HG03378 (cell line): Measurements from ENCODE around the gene RAC3.

Experiments used
- ATAC-seq: cut with Tn5 transposase; IDR thresholded peaks from one replicate; pipeline ENCODE4 v1.9.1; 2021; ENCODE audit warnings: mild to moderate bottlenecking, moderate library complexity; ENCODE audit not compliant: unreplicated experiment

Gene RAC3

GRCh38 chr17:82022310-82022980 lies 9.0 kb upstream of the RAC3 start, which contains the start of gene CENPX:
Gene CENPX (minus strand): TSS chr17:82022878. CDS start chr17:82022861, 17 bp downstream.
- no peak for ATAC-seq

DNA sequence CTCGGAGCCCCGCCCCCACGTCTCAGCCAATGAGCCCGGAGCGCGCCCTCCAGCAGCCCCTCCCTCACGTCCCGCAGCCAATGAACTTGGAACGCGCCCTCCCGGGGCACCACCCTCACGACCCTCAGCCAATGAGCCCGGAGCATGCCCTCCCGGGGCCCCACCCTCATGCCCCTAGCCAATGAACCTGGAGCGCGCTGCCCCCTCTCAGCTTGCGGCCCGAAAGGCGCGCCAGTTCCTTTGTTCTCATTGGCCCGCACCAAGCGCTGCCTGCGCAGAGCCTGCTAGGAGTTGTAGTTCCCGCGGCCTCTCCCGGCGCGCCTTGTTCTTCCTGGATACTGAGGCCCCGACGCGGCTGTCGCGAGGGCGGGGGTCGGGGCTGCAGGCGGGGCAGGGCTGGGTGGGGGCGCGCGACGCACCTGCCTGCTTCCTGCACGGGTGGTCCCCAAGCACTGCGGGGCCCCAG lies 8.5 kb upstream of the RAC3 start, which contains the start of gene LRRC45:
TSS of gene LRRC45 (plus strand) at position 325 of the 466 bp plus-strand sequence. CDS start 339 bp downstream, outside the sequence.
- ATAC-seq = peak; percentile 74

DNA sequence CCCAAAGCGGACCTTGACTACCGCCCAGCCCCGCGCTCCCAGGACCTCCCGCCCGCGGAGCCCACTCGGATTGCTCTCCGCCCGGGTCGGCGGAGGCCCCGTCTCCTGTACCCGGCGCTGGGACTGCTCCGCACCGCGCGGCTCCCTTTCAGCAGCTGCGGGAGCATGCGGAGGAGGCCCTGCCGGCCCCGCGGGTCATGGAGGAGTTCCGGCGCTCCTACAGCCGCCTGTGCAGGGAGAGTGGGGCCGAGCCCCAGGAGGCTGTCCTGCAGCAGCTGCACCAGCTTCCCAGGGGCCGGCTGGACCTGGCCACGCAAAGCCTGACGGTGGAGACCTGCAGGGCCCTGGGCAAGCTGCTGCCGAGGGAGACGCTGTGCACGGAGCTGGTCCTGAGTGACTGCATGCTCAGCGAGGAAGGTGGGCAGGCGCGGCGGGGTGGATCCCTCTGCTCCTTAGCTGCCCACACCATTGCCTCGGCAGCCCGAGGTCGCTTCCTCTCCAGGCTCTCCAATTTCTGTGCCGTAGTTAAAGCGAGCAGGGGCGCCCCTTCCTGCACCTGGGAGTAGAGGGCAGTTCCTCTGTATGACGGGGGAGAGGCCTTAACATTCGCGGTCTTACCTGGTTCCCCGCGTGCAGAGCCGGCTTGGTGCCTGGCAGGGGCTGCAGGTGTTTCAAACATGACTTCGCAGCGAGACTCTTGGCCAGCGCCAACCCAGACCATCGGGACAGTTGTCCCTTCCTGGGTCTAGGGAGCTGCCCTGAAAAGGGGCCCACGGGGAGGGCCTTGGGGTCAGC lies 7.8 kb upstream of the RAC3 start:
- no peak for ATAC-seq

DNA sequence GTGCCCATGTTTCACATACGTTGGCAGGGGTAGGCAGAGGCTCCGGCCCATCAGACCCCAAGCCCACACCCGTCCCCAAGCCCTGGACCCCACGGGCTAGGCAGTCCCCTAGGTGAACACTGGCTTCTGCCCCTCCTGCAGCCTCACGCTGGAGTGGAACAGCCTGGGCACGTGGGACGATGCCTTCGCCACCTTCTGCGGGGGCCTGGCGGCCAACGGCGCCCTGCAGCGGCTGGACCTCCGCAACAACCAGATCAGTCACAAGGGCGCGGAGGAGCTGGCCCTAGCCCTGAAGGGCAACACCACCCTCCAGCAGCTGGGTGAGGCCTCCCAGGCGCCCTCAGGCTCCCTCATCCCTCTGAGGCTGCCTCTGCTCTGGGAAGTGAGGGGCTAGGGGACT lies 6.6 kb upstream of the RAC3 start:
- ATAC-seq = no peak

DNA sequence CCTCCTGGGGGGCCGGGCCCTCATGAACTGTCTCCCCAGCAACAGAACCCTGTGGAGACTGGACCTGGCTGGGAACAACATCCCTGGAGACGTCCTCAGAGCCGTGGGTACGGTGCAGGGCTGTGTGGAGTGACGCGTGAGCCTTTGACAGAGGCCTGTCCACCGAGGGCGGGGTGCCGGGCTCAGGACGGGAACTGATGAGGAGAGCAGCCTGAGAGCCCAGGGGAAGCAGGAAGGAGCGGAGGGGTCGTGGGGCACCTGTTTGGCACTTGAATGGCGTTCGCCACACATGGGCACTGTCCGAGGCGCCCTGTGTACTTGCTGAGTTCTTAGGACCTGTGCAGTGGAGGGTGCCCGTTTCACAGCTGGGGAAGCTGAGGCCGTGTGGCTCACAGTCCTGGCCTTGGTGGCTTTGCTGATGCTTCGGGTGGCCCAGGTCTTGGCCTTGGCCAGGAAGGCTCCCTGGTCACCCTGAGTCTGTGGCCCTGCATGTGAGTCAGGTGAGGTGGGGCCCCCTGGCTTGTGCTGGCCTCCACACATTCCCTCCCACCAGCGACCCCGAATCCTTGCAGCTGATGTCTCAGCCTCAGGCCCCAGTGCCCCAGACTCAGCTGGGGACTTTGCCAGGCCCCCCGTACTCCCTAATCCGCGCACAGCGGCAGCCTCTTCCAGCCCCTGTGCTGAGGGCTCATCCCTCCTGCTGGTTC lies 5.9 kb upstream of the RAC3 start:
- no peak for ATAC-seq

- ATAC-seq = no peak
Observed at GRCh38 chr17:82028246-82028645, 3.2 kb upstream of the RAC3 start.

GRCh38 chr17:82028966-82029365 lies 2.5 kb upstream of the RAC3 start:
- no peak for ATAC-seq

- no peak for ATAC-seq
Observed at GRCh38 chr17:82029391-82029790, 2.1 kb upstream of the RAC3 start.

GRCh38 chr17:82029990-82030469 lies 1.4 kb upstream of the RAC3 start:
- ATAC-seq = no peak

DNA sequence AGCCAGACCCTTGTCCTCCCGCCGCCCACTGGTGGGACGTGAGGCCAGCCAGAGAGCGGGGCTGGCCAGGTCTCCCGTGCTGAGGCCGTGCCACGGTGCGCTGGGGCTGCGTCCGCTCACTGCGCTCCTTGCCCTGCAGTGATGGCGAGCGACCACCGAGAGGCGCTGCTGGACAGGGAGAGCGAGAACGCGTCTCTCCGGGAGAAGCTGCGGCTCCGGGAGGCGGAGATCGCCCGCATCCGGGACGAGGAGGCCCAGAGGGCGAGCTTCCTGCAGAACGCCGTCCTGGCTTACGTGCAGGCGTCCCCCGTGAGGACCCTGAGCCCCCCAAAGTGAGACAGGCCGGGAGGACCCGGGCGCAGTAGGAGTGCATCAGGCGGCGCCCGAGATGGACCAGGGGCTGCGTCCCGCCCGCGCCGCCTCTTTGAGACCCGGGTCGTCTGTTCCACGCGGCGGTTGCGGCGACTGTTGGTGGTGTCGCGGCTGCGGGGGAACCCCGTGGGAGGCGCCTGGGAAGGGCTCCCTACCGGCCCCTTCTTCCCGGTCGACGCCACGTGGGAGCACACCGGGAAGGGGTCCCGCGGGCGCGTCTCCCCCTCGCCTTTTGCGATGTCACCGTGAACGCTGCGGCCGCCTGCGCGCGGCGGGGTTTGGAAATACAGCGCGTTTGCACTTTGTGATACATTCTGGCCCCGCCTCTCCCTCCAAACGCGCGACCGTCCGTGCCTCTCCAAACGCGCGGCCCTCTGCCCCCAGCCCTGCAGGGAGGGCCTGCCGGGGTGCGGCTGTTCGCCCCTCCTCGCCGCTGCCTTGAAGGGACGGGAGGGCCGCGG lies 792 bp upstream of the RAC3 start:
- no peak for ATAC-seq

DNA sequence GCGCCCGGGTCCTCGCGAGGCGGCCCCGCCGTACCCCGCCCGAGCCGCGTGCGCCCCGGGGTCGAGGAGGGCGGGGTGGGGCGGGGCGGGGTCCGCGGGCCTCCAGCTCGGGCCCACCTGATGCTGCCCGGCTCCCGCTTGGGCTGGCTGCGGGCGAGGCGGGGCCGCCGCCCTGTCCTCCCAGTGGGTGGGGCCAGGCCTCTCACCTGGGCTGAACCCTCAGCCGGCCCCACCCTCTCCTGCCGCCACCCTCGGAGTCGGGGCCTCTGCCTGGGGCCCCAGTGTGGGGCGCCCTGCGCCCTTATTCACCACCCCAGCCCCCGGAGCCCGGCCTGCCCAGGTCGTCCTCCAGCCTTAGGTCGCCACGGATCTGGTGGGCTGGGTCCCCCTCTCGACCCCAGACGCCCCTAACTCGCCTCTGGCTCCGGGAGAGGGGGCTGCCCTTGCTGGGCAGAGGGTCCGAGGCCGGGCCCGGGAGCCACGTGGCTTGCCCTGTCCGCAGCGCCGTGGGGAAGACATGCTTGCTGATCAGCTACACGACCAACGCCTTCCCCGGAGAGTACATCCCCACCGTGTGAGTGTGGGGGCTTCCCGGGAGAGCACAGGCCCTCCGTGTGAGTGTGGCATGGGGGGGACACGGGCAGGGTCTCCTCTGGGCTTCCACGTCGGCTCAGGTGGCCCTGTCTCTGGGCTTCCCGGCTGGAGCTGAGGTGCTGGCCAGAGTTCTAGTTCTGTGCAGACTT lies 578 bp downstream of the RAC3 start:
- ATAC-seq = no peak

DNA sequence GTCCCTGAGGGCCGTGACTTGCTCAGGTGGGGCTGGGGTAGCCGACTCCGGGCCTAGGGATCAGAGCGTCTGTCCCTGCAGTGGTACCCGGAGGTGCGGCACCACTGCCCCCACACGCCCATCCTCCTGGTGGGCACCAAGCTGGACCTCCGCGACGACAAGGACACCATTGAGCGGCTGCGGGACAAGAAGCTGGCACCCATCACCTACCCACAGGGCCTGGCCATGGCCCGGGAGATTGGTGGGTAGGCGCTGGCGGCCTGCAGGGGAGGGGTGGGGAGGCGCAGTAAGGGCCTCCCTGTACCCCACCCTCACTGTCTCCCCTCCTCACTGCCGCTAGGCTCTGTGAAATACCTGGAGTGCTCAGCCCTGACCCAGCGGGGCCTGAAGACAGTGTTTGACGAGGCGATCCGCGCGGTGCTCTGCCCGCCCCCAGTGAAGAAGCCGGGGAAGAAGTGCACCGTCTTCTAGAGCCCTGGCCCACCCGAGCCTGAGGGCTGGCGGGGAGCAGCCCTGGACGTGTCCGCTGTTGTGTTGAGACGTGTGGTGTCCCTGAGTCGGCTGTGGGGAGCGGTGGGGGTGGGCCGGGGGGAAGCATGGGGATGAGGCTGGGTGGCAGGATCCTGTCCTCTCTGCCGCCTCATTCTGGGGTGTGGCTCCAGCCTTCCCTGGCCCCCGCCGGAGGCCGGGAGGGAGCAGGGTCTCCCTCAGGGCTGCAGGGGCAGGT lies 2.0 kb downstream of the RAC3 start:
- ATAC-seq = no peak

GRCh38 chr17:82034371-82035011 lies 3.0 kb downstream of the RAC3 start:
- no peak for ATAC-seq

- no peak for ATAC-seq
Observed at GRCh38 chr17:82035488-82035887, 4.0 kb downstream of the RAC3 start.

- no peak for ATAC-seq
Observed at GRCh38 chr17:82035956-82036633, 4.6 kb downstream of the RAC3 start.

DNA sequence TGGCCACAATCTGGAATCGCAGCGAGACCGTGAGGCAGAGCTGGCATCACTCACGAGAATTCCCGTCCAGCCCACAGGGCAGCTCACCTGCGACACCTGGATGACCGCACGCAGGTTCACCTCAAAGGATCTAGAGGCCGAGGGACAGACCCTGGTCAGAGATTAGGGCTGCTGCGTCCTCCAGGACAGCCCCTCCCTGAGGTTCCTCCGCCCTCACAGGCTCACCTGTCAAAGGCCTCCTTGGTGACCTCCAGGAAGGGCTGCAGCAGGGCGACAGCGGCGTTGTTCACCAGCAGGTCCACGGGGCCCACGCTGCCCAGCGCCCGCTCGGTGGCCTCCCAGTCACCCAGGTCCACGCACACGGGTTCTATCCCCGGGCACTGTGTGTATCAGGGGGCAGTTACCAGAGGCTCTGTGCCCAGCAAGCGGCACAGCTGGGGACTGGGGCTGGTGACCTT lies 5.2 kb downstream of the RAC3 start:
- no peak for ATAC-seq

DNA sequence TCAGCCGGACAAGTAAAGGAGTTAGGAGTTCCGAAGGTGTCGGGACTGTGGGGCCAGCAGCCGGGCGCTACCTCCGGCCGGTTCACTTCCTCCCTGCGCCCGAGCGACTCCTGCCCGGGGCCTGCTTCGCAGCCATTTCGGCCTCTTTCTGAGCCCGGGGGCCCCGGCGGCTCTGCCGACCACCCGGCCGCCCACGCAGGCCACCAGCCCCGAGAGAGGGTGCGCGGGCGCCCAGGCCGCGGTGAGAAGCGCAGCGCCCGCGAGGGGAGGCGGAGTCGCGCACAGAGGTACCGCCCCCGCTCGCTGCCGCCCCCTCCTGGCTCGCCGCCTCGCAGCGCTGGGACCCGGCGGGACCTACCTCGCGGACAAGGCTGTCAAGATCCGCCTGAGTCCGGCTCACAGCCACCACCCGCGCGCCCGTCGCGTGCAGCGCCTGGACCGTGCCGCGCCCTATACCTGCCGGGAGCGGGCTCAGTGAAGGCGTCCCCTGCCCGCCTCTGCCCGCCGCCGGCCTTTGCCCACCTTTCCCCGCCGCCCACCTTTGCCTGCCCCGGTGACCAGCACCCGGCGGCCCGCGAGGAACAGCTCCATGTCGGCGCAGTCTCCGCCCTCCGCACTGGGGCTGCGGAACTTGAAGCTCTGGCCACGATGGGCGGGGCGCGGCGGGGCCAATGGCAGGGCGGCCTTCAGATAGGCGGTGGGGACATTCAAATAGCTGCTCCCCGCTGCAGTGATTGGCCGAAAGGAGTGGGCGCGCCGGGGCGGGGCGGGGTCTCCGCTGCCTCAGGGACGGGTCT lies 5.8 kb downstream of the RAC3 start, which contains the start of gene DCXR:
TSS of gene DCXR (minus strand) at position 606 of the 797 bp plus-strand sequence. CDS start at position 591, 15 bp downstream.
- ATAC-seq = peak; percentile 85
